Right cardiac atrium (tissue), 5 donors: Measurements from ENCODE around the gene HMBS. TPM values are rescaled to one million over a fixed set of nuclear protein-coding genes. Genes with fewer than 3 reads are reported as not detected.
"Not testable (repeated sequence)": the region's sequence is repeated elsewhere in the genome, so short reads cannot be mapped to it uniquely, and the experiment has no call there.

Experiments
- ATAC-seq, 2 donors: fragments of 200-7000 bp; cut with Tn5 transposase; one replicate each; pipeline versions ENCODE4 v1.8.0 to v1.9.1; 2020; ENCODE audit warnings: moderate library complexity in 2 of 2, mild to moderate bottlenecking in 1 of 2
- DNase-seq, 3 donors: peaks; one replicate each; pipeline ENCODE4 v3.0.0-alpha.2; 2020
- H3K27ac ChIP-seq: one replicate; pipeline ENCODE4 v1.5.1; 2013; ENCODE audit warnings: mild to moderate bottlenecking, low read length, control low read depth, moderate library complexity
- H3K27me3 ChIP-seq: one replicate; pipeline ENCODE4 v1.6.1; 2013; ENCODE audit not compliant: control insufficient read depth, insufficient read depth
- H3K4me1 ChIP-seq: one replicate; pipeline ENCODE4 v1.6.1; 2013; ENCODE audit warnings: low read length; ENCODE audit not compliant: control insufficient read depth, insufficient read depth
- H3K4me3 ChIP-seq: one replicate; pipeline ENCODE4 v1.5.1; 2013; ENCODE audit warnings: low read length, control low read depth
- H3K9me3 ChIP-seq: one replicate; pipeline ENCODE4 v1.6.1; 2013; ENCODE audit warnings: low read length; ENCODE audit not compliant: control insufficient read depth
- WGBS: extraction: QIAGEN DNeasy Blood & Tissue Kit; methylation state at CpG from one replicate; pipeline ENCODE4 v1.1.7; 2013; 5-methylcytosine and 5-hydroxymethylcytosine counted together
- intact Hi-C, 4 donors: fragments of 100-400 bp; cut with DNase I; formaldehyde crosslinking; loops; one replicate each; pipeline versions ENCODE4 v1.11.0 to v1.14.0; 2022 to 2023
- polyA plus RNA-seq: library from polyadenylated mRNA; stranded (reverse); fragments of 200-250 nt; gene quantifications from one replicate; pipeline ENCODE4 v1.2.3, GENCODE V29; 2013
- total RNA-seq, 4 donors: library from RNA; stranded (reverse); fragmentation: NEBNext Ultra II Directional; extraction: Animal tissue kit (Norgen Biotek cat#: 25700); gene quantifications; one replicate each; pipeline ENCODE4 v1.2.1, GENCODE V29; 2021
- donor health status: healthy with polysubstance abuse.
- donor health status: DM: no; HTN: yes; CAD: no.
- donor health status: DM: no; HTN: no; CAD: no.
- donor health status: DM: no; HTN: yes; CAD: no; lungs with severe emphysema.
- donor health status: DM: yes; HTN: yes; CAD: no.

Gene HMBS
- total and polyA plus RNA-seq, 5 donors = 17.3 to 28.0 (median 25.3) TPM

GRCh38 chr11:119121008-119121810, 36.5 kb downstream of the HMBS start, which contains the start of gene HINFP:
TSS of gene HINFP (plus strand) at chr11:119121580. CDS start at chr11:119126945, 5,365 bp downstream.
- ATAC-seq (peak; percentile 99 to 100), DNase-seq (peak; percentile 100)
- intact Hi-C loops = no loop called here
- Histone ChIP-seq H3K4me3 (peak within 1 kb of the TSS; percentile 72), H3K9me3 (no peaks in the 10 kb centered on the region), H3K27me3 (no peaks in the 10 kb centered on the region), H3K4me1 (peaks cover 6% of the 10 kb centered on the region), H3K27ac (peak within 1 kb of the TSS; percentile 65)
- under 1% methylated on average over 54 of the region's 54 CpGs for WGBS

- Histone ChIP-seq H3K4me3 (peak overlapping the region; percentile 72), H3K27me3 (no peaks in the 10 kb centered on the region), H3K27ac (peak overlapping the region; percentile 23), H3K4me1 (peaks cover 6% of the 10 kb centered on the region), H3K9me3 (no peaks in the 10 kb centered on the region)
- intact Hi-C loops = no loop called here
- no peak for ATAC-seq
- DNase-seq = no peak
- WGBS = under 1% methylated on average over 20 of the region's 20 CpGs
Observed at GRCh38 chr11:119121811-119122124, 37.1 kb downstream of the HMBS start.

DNA sequence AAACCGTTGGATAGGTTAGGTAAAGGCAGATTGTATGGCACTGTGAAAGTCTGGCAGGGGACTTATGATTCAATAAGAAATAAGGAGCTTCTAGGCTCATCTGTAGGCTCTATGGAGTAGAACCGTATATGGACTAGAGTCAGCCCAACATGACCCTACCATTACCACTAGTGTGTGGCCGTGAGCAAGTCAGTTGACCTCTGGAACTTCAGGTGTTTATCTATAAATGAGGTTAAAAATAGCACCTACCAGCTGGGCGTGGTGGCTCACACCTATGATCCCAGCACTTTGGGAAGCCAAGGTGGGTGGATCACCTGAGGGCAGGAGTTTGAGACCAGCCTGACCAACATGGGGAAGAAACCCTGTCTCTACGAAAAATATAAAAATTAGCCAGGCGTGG, 41.1 kb downstream of the HMBS start:
- H3K4me1 ChIP-seq = peaks cover 6% of the 10 kb centered on the region
- no peaks in the 10 kb centered on the region for H3K9me3 ChIP-seq
- 85% methylated on average over 6 of the region's 6 CpGs for WGBS
- ATAC-seq (no peak), DNase-seq (no peak)
- H3K27me3 ChIP-seq = no peaks in the 10 kb centered on the region
- H3K27ac ChIP-seq = no peak overlapping the region
- H3K4me3 ChIP-seq = no peak overlapping the region
- intact Hi-C loops = no loop called here

GRCh38 chr11:119126675-119127268, 42.1 kb downstream of the HMBS start:
- 52% methylated on average over 5 of the region's 5 CpGs for WGBS
- H3K4me3 ChIP-seq = no peak overlapping the region
- H3K27ac ChIP-seq = no peak overlapping the region
- no peak for DNase-seq
- H3K4me1 ChIP-seq = peaks cover 6% of the 10 kb centered on the region
- H3K9me3 ChIP-seq = no peaks in the 10 kb centered on the region
- intact Hi-C loops = no loop called here
- H3K27me3 ChIP-seq = no peaks in the 10 kb centered on the region
- peak in 1 of 2 donors; percentile 51 for ATAC-seq

DNA sequence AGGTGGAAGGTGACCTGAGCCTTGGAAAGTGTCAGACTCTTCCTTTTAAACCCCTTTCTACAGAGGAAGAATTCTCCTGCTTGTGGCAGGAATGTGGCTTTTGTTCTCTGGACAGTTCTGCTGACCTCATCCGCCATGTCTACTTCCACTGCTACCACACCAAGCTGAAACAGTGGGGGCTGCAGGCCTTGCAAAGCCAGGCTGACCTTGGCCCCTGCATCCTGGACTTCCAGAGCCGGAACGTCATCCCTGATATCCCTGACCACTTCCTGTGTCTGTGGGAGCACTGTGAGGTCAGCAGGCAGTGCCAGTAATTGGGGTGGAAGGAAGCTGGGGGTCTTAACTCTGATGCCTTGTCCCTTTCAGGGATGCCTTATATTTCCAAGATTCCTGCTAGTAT, 46.0 kb downstream of the HMBS start:
- ATAC-seq (no peak), DNase-seq (no peak)
- Histone ChIP-seq H3K4me3 (no peak overlapping the region), H3K9me3 (no peaks in the 10 kb centered on the region), H3K27ac (no peak overlapping the region), H3K27me3 (no peaks in the 10 kb centered on the region), H3K4me1 (no peaks in the 10 kb centered on the region)
- intact Hi-C loops = no loop called here
- 58% methylated on average over 3 of the region's 3 CpGs for WGBS

DNA sequence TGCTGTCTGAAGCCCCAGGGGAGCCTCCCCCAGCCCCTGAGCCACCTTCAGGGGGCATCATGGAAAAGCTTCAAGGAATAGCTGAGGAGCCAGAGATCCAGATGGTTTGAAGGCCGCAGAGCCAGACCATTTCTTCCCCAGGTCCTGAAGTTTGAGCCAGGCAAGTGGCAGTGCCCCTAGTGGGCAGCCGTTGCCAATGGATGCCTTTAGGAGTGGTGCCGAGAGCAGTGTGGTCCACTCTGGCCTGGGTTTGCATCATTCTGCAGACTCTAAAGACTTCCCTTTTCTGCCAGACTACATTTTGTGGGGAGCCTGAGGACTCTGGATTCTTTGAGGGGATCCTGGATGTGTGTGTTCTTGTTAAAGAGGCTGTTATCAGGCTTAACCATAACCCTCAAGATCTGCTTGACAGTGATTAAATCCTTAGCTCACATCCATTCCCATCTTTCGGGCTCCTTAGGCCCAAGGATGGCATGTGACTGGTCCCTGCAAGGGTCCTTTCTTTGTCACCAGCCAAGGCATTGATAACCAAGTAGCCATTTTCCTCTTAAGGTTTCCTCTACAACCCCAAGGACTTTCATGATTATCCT, 49.8 kb downstream of the HMBS start:
- ATAC-seq (peak; percentile 15 to 23), DNase-seq (peak in 1 of 3 donors; percentile 57)
- no peak overlapping the region for H3K27ac ChIP-seq
- intact Hi-C loops = no loop called here
- no peak overlapping the region for H3K4me3 ChIP-seq
- H3K9me3 ChIP-seq = no peaks in the 10 kb centered on the region
- H3K27me3 ChIP-seq = no peaks in the 10 kb centered on the region
- 70% methylated on average over 4 of the region's 4 CpGs for WGBS
- no peaks in the 10 kb centered on the region for H3K4me1 ChIP-seq

GRCh38 chr11:119139276-119139675, 54.6 kb downstream of the HMBS start:
- DNase-seq, H3K27me3 ChIP-seq, H3K9me3 ChIP-seq, H3K4me3 ChIP-seq, ATAC-seq, H3K4me1 ChIP-seq, intact Hi-C loops, H3K27ac ChIP-seq: not testable (repeated sequence)
- 88% methylated on average over 10 of the region's 10 CpGs for WGBS

Other genes starting within 250 kb of the HMBS start
- not detected for gene CXCR5, start 201.0 kb upstream of the HMBS start, total RNA-seq
- 0.34 TPM for gene CXCR5, start 201.0 kb upstream of the HMBS start, polyA plus RNA-seq
- 10 to 100 TPM; 44.0 to 76.7 (median 54.6) TPM for gene BCL9L, start 159.0 kb upstream of the HMBS start, total RNA-seq
- gene BCL9L, start 159.0 kb upstream of the HMBS start, polyA plus RNA-seq = 29.9 TPM
- not detected for gene UPK2, start 128.6 kb upstream of the HMBS start, total RNA-seq
- gene UPK2, start 128.6 kb upstream of the HMBS start, polyA plus RNA-seq = not detected
- gene FOXR1, start 113.1 kb upstream of the HMBS start, total RNA-seq = not detected
- not detected for gene FOXR1, start 113.1 kb upstream of the HMBS start, polyA plus RNA-seq
- 10 to 100 TPM; 12.2 to 18.4 (median 15.2) TPM for gene CENATAC, start 86.7 kb upstream of the HMBS start, total RNA-seq
- 18.9 TPM for gene CENATAC, start 86.7 kb upstream of the HMBS start, polyA plus RNA-seq
- gene RPS25, start 66.5 kb upstream of the HMBS start, total RNA-seq = 100 to 1,000 TPM; 750 to 919 (median 877) TPM
- gene RPS25, start 66.5 kb upstream of the HMBS start, polyA plus RNA-seq = 2,193 TPM
- gene TRAPPC4, start 66.1 kb upstream of the HMBS start, total RNA-seq = 10 to 100 TPM; 32.2 to 44.6 (median 36.8) TPM
- 31.4 TPM for gene TRAPPC4, start 66.1 kb upstream of the HMBS start, polyA plus RNA-seq
- 1 to 10 TPM; 7.5 to 8.6 (median 7.7) TPM for gene SLC37A4, start 54.0 kb upstream of the HMBS start, total RNA-seq
- 7.1 TPM for gene SLC37A4, start 54.0 kb upstream of the HMBS start, polyA plus RNA-seq
- gene HYOU1, start 27.7 kb upstream of the HMBS start, total RNA-seq = 100 to 1,000 TPM in 2 of 4 donors, 10 to 100 TPM in 2; 58.8 to 127 (median 105) TPM
- gene HYOU1, start 27.7 kb upstream of the HMBS start, polyA plus RNA-seq = 52.1 TPM
- 10 to 100 TPM; 20.4 to 23.7 (median 21.5) TPM for gene VPS11, start 17.1 kb upstream of the HMBS start, total RNA-seq
- gene VPS11, start 17.1 kb upstream of the HMBS start, polyA plus RNA-seq = 23.5 TPM
- gene DPAGT1, start 17.0 kb downstream of the HMBS start, total RNA-seq = 10 to 100 TPM; 15.2 to 24.7 (median 23.9) TPM
- gene DPAGT1, start 17.0 kb downstream of the HMBS start, polyA plus RNA-seq = 14.4 TPM
- 10 to 100 TPM in 3 of 4 donors, 1 to 10 TPM in 1; 9.1 to 11.9 (median 11.0) TPM for gene C2CD2L, start 22.5 kb downstream of the HMBS start, total RNA-seq
- gene C2CD2L, start 22.5 kb downstream of the HMBS start, polyA plus RNA-seq = 9.2 TPM
- 10 to 100 TPM; 11.4 to 17.0 (median 15.4) TPM for gene HINFP, start 36.7 kb downstream of the HMBS start, total RNA-seq
- 8.4 TPM for gene HINFP, start 36.7 kb downstream of the HMBS start, polyA plus RNA-seq
- gene ABCG4, start 64.2 kb downstream of the HMBS start, total RNA-seq = 1 to 10 TPM in 3 of 4 donors, under 1 TPM in 1; 0.86 to 1.8 (median 1.5) TPM
- gene ABCG4, start 64.2 kb downstream of the HMBS start, polyA plus RNA-seq = 1.4 TPM
- 10 to 100 TPM; 18.7 to 25.2 (median 22.7) TPM for gene NLRX1, start 83.8 kb downstream of the HMBS start, total RNA-seq
- 12.8 TPM for gene NLRX1, start 83.8 kb downstream of the HMBS start, polyA plus RNA-seq
- gene NHERF4, start 100.6 kb downstream of the HMBS start, total RNA-seq = under 1 TPM in 3 of 4 donors, not detected in 1; 0.48 to 0.66 (median 0.56) TPM
- 0.11 TPM for gene NHERF4, start 100.6 kb downstream of the HMBS start, polyA plus RNA-seq
- gene CBL, start 121.5 kb downstream of the HMBS start, total RNA-seq = 10 to 100 TPM in 2 of 4 donors, 1 to 10 TPM in 2; 8.5 to 13.3 (median 10.3) TPM
- gene CBL, start 121.5 kb downstream of the HMBS start, polyA plus RNA-seq = 3.3 TPM
- gene MCAM, start 232.2 kb downstream of the HMBS start, total RNA-seq = 100 to 1,000 TPM in 2 of 4 donors, 10 to 100 TPM in 2; 95.1 to 127 (median 104) TPM
- gene MCAM, start 232.2 kb downstream of the HMBS start, polyA plus RNA-seq = 97.2 TPM
- 10 to 100 TPM; 12.7 to 19.6 (median 15.2) TPM for gene RNF26, start 249.6 kb downstream of the HMBS start, total RNA-seq
- gene RNF26, start 249.6 kb downstream of the HMBS start, polyA plus RNA-seq = 9.7 TPM